ENCODE results near the gene RADX.

The RADX gene

DNA sequence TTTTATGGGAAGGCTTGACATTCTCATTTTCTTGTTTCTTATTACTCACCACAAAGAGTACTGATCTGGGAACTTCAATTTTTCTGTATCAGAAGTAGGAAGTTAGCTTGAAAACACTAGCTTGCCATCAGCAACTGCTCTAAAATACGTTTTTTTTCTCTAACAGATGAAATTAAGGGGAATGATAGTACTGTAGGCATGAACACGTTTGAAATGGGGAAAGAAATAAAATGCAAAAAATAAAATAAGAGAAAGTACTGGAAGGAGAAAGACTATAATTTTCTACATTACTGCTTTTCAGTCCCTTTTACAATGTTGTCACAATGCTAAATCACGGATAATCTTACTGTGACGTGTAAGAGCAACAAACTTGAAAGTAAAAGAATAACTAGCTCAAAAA, 1.5 kb downstream of the RADX start:
- TF ChIP-seq, protein P1, sequence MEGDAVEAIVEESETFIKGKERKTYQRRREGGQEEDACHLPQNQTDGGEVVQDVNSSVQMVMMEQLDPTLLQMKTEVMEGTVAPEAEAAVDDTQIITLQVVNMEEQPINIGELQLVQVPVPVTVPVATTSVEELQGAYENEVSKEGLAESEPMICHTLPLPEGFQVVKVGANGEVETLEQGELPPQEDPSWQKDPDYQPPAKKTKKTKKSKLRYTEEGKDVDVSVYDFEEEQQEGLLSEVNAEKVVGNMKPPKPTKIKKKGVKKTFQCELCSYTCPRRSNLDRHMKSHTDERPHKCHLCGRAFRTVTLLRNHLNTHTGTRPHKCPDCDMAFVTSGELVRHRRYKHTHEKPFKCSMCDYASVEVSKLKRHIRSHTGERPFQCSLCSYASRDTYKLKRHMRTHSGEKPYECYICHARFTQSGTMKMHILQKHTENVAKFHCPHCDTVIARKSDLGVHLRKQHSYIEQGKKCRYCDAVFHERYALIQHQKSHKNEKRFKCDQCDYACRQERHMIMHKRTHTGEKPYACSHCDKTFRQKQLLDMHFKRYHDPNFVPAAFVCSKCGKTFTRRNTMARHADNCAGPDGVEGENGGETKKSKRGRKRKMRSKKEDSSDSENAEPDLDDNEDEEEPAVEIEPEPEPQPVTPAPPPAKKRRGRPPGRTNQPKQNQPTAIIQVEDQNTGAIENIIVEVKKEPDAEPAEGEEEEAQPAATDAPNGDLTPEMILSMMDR (IDR thresholded peaks at IDR 0.05; ENCODE audit: low read depth, low read length), result no peak
- no peak for TF ChIP-seq EZH2phosphoT487 (IDR thresholded peaks at IDR 0.05; ENCODE audit: low read depth)
- Histone ChIP-seq H2AFZ (ENCODE audit: low read depth, low read length) (no peak overlapping the region), H3K79me2 (ENCODE audit: low read length) (no peaks in the 10 kb centered on the region), H3K36me3 (replicated peaks; ENCODE audit: low read depth, low read length) (no peaks in the 10 kb centered on the region), H3K27ac (ENCODE audit: low read length) (no peak overlapping the region), H3K27me3 (ENCODE audit: low read depth, low read length) (no peaks in the 10 kb centered on the region), H4K20me1 (ENCODE audit: insufficient read depth, low read length) (no peaks in the 10 kb centered on the region), H3K9ac (ENCODE audit: low read length) (no peak overlapping the region), H3K4me2 (ENCODE audit: low read length) (no peak overlapping the region), H3K9me3 (ENCODE audit: insufficient read depth, low read length) (no peaks in the 10 kb centered on the region), H3K4me3 (ENCODE audit: low read length) (no peak overlapping the region), H3K4me1 (ENCODE audit: low read length) (no peaks in the 10 kb centered on the region)

DNA sequence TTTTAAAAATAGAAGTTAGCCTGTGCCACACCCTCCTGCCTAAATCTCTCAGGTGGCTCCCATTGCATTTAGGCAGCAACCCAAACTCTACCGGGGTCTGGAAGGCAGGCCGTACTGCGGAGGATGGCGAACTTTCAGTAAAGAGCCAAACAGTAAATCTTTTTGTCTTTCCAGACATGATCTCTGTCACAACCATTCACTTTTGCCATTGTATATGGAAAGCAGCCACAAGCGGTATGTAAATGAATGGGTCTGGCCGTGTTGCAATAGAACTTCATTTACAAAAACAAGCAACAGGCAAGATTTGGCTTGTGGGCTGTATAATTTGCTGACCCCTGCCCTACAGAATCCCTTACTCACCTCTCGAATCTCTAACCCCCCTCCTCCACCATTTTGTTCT, 3.3 kb downstream of the RADX start:
- H2AFZ ChIP-seq (ENCODE audit: low read depth, low read length), result no peak overlapping the region
- H3K27me3 ChIP-seq (ENCODE audit: low read depth, low read length), result no peaks in the 10 kb centered on the region
- no peaks in the 10 kb centered on the region for H3K9me3 ChIP-seq (ENCODE audit: insufficient read depth, low read length)
- no peaks in the 10 kb centered on the region for H3K36me3 ChIP-seq (replicated peaks; ENCODE audit: low read depth, low read length)
- no peak overlapping the region for H3K9ac ChIP-seq (ENCODE audit: low read length)
- H3K79me2 ChIP-seq (ENCODE audit: low read length), result no peaks in the 10 kb centered on the region
- H4K20me1 ChIP-seq (ENCODE audit: insufficient read depth, low read length), result no peaks in the 10 kb centered on the region
- H3K4me1 ChIP-seq (ENCODE audit: low read length), result no peaks in the 10 kb centered on the region
- no peak overlapping the region for H3K4me3 ChIP-seq (ENCODE audit: low read length)
- no peak overlapping the region for H3K4me2 ChIP-seq (ENCODE audit: low read length)
- TF ChIP-seq, protein P1 (IDR thresholded peaks at IDR 0.05; ENCODE audit: low read depth, low read length), result no peak
- TF ChIP-seq EZH2phosphoT487 (IDR thresholded peaks at IDR 0.05; ENCODE audit: low read depth), result no peak
- no peak overlapping the region for H3K27ac ChIP-seq (ENCODE audit: low read length)

DNA sequence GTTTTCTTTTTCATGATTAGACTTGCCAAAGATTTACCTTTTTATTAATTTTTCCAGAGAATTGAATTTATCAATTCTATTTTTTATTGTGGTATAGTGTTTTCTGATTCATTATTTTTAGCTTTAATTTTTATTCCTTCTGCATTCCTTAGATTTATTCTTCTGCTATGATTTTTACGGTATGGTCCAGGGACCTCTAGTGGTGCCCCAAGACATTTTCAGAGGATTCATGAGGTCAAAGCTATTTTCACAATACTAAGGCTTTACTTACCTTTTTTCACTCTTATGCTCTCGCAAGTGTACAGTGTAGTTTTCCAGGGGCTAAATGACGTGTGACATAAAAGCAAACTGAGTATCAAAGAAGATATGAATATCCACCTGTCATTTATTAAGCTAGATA, 8.0 kb downstream of the RADX start:
- Histone ChIP-seq H3K27ac (ENCODE audit: low read length) (no peak overlapping the region), H3K4me2 (ENCODE audit: low read length) (no peak overlapping the region), H4K20me1 (ENCODE audit: insufficient read depth, low read length) (no peaks in the 10 kb centered on the region), H3K79me2 (ENCODE audit: low read length) (no peaks in the 10 kb centered on the region), H3K9ac (ENCODE audit: low read length) (no peak overlapping the region), H3K9me3 (ENCODE audit: insufficient read depth, low read length) (no peaks in the 10 kb centered on the region), H3K27me3 (ENCODE audit: low read depth, low read length) (no peaks in the 10 kb centered on the region), H3K4me1 (ENCODE audit: low read length) (no peaks in the 10 kb centered on the region), H3K36me3 (replicated peaks; ENCODE audit: low read depth, low read length) (no peaks in the 10 kb centered on the region), H3K4me3 (ENCODE audit: low read length) (no peak overlapping the region), H2AFZ (ENCODE audit: low read depth, low read length) (no peak overlapping the region)
- no peak for TF ChIP-seq EZH2phosphoT487 (IDR thresholded peaks at IDR 0.05; ENCODE audit: low read depth)
- TF ChIP-seq, protein P1 (IDR thresholded peaks at IDR 0.05; ENCODE audit: low read depth, low read length), result peak; percentile 60

DNA sequence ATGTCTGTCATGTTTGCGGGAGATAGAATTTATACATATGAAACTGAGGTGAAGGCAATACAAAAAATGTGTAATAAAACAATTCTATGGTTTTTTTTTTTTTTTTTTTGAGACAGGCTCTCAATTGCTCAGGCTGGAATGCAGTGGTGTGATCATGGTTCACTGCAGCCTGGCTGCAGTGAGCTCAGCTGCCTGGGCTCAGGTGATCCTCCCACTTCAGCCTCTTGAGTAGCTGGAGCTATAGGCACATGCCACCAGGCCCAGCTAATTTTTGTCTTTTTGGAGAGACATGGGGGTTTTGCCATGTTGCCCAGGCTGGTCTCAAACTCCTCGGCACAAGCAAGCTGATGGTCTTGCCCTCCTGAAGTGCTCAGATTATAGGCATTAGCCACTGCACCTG, 10.1 kb downstream of the RADX start:
- TF ChIP-seq, protein P1 (IDR thresholded peaks at IDR 0.05; ENCODE audit: low read depth, low read length), result no peak
- TF ChIP-seq EZH2phosphoT487 (IDR thresholded peaks at IDR 0.05; ENCODE audit: low read depth), result no peak
- no peaks in the 10 kb centered on the region for H3K9me3 ChIP-seq (ENCODE audit: insufficient read depth, low read length)

More for the DNA sequence above, 10.1 kb downstream of the RADX start:
- Histone ChIP-seq H3K4me1 (ENCODE audit: low read length) (no peaks in the 10 kb centered on the region), H3K27ac (ENCODE audit: low read length) (no peak overlapping the region), H3K27me3 (ENCODE audit: low read depth, low read length) (no peaks in the 10 kb centered on the region), H3K9ac (ENCODE audit: low read length) (no peak overlapping the region), H3K79me2 (ENCODE audit: low read length) (no peaks in the 10 kb centered on the region), H3K4me2 (ENCODE audit: low read length) (no peak overlapping the region), H3K36me3 (replicated peaks; ENCODE audit: low read depth, low read length) (no peaks in the 10 kb centered on the region), H2AFZ (ENCODE audit: low read depth, low read length) (no peak overlapping the region), H3K4me3 (ENCODE audit: low read length) (no peak overlapping the region), H4K20me1 (ENCODE audit: insufficient read depth, low read length) (no peaks in the 10 kb centered on the region)
